Measurements from ENCODE around the gene NTM.

NTM gene

GRCh38 chr11:131771471-131771870 lies 401.1 kb downstream of the NTM start:
- DNase-seq (ENCODE audit: low read depth) = no peak

GRCh38 chr11:131773626-131774025 lies 403.2 kb downstream of the NTM start:
- DNase-seq (ENCODE audit: low read depth) = no peak

DNA sequence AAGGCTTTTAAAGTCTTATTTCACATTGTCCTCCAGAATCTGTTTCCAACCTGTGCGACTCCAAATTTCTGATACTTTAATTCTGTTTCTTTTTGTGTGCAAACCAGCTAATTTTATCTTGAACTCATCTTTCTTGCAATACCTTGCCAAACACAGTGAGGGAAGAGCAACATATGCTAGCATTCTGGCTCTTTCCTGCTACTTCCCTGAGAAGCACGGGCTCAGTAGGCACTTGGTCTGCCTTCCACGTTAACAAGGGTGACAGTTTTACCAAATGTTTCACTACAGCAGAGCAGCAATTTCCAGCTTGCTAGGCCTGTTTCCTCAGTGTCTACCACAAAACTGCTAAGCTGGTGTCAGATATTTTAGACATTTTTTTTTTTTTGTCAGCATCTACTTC lies 405.8 kb downstream of the NTM start:
- no peak for DNase-seq (ENCODE audit: low read depth)

- DNase-seq (ENCODE audit: low read depth) = no peak
Measured at GRCh38 chr11:131785801-131786200, 415.4 kb downstream of the NTM start.

- no peak for DNase-seq (ENCODE audit: low read depth)
Measured at GRCh38 chr11:131787119-131787518, 416.7 kb downstream of the NTM start.

GRCh38 chr11:131790586-131790985 lies 420.2 kb downstream of the NTM start:
- no peak for DNase-seq (ENCODE audit: low read depth)

GRCh38 chr11:131792243-131792642 lies 421.8 kb downstream of the NTM start:
- no peak for DNase-seq (ENCODE audit: low read depth)

- DNase-seq (ENCODE audit: low read depth) = no peak
Measured at GRCh38 chr11:131796089-131796488, 425.7 kb downstream of the NTM start.

GRCh38 chr11:131796541-131796940 lies 426.1 kb downstream of the NTM start:
- DNase-seq (ENCODE audit: low read depth) = no peak

- DNase-seq (ENCODE audit: low read depth) = no peak
Measured at GRCh38 chr11:131800452-131800851, 430.0 kb downstream of the NTM start.

DNA sequence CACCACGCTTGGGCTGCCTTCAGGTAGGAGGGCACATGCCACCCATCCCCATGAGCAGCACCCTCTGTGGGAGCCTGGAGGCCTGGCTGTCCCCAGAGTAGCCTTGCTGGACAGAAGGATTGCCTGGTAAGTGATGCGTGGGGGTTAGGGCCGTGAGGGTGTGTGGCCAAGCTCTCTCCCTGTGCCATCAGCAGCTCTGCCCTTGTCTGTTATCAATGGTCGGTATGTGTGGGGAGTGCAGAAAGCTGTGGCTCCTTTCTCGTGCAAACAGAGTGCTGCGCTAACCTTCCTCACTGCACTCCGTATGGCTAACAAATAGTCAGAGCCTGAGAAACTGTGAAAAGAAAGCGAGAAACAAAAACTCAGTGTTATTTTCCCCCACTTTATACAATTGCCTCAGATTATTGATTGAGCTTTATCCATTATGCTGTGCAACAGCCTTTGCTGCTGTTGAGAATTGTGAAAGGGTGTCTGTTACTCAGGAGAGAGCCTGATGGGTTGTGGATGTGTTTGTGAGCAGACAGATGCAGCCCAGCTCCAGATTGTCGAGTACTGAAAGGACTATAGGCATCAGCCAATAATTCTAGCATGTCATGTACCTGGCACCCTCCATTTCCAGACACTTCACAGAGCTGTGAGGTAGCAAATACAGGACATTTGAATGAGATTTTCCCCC lies 432.2 kb downstream of the NTM start:
- DNase-seq (ENCODE audit: low read depth) = no peak

DNA sequence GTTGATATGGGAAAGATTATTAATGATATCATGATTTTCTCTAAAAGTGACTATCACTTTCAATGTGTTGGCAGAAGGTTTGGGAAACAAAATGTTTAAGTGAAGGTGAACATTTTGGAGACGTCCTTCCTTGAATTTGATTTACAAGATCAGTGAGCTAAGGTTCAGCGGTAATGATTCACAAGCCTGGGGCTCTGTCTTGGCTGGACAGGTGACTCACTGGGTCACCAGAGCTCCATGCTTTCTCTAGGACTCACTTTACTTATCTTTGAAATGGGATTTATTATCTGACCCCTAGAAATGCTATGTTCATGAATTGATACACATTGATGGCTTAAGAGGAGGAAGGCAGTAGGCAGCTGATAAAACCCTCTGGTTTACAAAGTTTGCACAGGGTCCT lies 437.5 kb downstream of the NTM start:
- no peak for DNase-seq (ENCODE audit: low read depth)

GRCh38 chr11:131808470-131808869 lies 438.1 kb downstream of the NTM start:
- no peak for DNase-seq (ENCODE audit: low read depth)

GRCh38 chr11:131809203-131809918 lies 438.9 kb downstream of the NTM start:
- DNase-seq (ENCODE audit: low read depth) = no peak

- no peak for DNase-seq (ENCODE audit: low read depth)
Measured at GRCh38 chr11:131810541-131810940, 440.1 kb downstream of the NTM start.

GRCh38 chr11:131811383-131811782 lies 441.0 kb downstream of the NTM start:
- no peak for DNase-seq (ENCODE audit: low read depth)

- no peak for DNase-seq (ENCODE audit: low read depth)
Measured at GRCh38 chr11:131814108-131814507, 443.7 kb downstream of the NTM start.

DNA sequence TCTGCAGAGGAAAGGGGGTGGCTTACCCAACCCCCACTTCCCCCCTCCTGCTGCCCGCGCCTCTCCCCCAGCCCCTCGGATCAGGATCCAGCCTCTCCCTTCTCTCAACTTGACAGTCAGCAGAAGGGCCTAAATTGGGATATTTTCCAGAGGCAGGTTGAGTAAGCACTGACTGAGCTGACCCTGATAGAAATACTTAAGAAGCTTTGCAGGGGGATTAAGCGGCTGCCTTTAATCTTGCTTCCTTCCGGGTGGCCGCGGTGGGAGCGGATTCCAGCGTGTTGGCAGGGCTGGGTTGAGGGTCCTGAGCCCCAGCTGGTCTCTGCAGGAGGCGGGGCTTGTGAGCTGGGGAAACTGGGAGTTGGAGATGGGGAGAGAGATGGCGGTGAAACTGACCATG lies 445.2 kb downstream of the NTM start:
- DNase-seq (ENCODE audit: low read depth) = no peak

GRCh38 chr11:131816051-131816450 lies 445.6 kb downstream of the NTM start:
- no peak for DNase-seq (ENCODE audit: low read depth)

- DNase-seq (ENCODE audit: low read depth) = no peak
Measured at GRCh38 chr11:131817687-131818188, 447.3 kb downstream of the NTM start.

GRCh38 chr11:131819865-131820264 lies 449.4 kb downstream of the NTM start:
- DNase-seq (ENCODE audit: low read depth) = no peak

- no peak for DNase-seq (ENCODE audit: low read depth)
Measured at GRCh38 chr11:131822506-131822905, 452.1 kb downstream of the NTM start.

DNA sequence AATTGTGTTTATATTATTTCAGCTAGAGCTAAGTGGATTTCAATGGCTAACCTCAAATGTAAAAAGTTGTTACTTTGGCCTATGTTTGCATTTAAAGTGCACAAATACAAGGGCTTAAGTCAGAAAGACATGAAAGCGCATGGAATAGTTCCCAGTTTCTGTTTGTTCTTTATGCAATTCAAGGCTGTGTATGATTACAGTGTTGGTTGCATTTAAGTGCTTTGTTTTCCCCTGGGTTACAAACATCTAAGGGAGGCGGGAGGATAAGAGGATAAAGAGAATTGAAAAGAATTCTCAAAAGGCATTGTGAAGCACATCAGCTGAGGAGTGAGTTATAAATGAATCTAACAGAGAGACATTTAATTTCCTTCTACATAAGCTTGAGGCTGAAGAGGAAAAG lies 453.4 kb downstream of the NTM start:
- no peak for DNase-seq (ENCODE audit: low read depth)

DNA sequence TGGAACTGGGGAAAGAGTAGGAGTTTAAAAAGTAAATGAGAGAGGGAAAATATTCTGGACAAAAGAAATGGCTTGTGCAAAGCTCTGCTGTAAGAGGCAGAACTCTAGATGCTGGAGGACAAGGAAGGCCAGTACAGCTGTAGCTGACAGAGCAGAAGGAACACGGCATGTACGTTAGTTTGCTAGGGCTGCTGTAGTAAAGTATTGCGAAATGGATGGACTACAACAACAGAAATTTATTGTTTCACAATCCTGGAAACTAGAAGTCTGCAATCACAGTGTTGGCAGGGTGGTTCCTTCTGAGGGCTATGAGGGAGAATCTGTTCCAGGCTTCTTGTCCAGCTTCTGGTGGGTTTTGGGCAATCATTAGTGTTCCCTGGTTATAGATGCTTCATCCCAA lies 454.4 kb downstream of the NTM start:
- DNase-seq (ENCODE audit: low read depth) = no peak
